ENCODE data around the gene CROCC2.

CROCC2 gene

DNA sequence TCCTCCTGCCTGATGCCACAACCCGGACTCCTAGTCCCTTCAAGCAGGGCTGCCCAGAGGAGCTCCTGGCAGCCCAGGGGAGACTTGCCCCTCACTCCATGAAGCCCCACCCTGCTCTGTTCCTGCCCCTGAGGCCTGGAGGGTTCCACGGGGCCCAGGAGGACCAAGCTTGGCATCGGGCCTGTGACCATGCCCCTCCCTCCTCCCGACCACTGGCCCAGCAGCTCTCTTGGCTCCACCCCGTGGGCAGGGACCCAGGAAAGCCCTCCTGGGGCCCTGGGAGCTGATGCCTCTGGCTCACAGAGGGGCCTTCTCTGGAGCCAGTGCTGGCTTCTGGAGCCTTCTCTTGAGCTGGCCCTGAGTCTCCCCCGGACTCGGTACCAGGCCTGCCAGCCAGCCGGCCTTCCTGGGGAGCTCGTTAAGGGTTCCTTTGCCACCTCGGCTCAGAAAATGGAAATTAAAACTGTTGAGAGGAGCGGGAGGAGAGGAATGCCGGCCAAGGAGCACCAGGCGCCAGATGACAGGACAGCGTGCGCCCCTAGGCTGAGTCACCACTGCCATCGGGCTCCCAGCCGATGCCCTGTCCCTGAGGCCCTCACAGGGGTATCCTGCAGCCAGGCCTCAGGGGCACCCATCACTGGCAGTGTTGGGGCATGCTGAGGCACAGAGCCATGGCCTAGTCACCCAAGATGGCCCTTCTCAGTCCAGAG is 51.7 kb downstream of the CROCC2 start:
- H3K9me2 ChIP-seq (replicated peaks; ENCODE audit: insufficient read depth, low read length) = no peaks in the 10 kb centered on the region
- TF ChIP-seq, protein P1, sequence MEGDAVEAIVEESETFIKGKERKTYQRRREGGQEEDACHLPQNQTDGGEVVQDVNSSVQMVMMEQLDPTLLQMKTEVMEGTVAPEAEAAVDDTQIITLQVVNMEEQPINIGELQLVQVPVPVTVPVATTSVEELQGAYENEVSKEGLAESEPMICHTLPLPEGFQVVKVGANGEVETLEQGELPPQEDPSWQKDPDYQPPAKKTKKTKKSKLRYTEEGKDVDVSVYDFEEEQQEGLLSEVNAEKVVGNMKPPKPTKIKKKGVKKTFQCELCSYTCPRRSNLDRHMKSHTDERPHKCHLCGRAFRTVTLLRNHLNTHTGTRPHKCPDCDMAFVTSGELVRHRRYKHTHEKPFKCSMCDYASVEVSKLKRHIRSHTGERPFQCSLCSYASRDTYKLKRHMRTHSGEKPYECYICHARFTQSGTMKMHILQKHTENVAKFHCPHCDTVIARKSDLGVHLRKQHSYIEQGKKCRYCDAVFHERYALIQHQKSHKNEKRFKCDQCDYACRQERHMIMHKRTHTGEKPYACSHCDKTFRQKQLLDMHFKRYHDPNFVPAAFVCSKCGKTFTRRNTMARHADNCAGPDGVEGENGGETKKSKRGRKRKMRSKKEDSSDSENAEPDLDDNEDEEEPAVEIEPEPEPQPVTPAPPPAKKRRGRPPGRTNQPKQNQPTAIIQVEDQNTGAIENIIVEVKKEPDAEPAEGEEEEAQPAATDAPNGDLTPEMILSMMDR (IDR thresholded peaks at IDR 0.05; ENCODE audit: insufficient read depth, low read length, poor library complexity, severe bottlenecking) = no peak
- TF ChIP-seq EZH2phosphoT487 (conservative IDR thresholded peaks at IDR 0.05; ENCODE audit: low read length) = no peak
- H3K9ac ChIP-seq (ENCODE audit: low read length) = no peak overlapping the region
- no peak overlapping the region for H2AFZ ChIP-seq (ENCODE audit: low read depth, low read length, severe bottlenecking)
- no peaks in the 10 kb centered on the region for H3F3A ChIP-seq (ENCODE audit: insufficient read depth)
- no peak overlapping the region for H3K4me3 ChIP-seq (ENCODE audit: insufficient read depth, low read length, poor library complexity, severe bottlenecking)
- H4K20me1 ChIP-seq (ENCODE audit: low read depth, low read length) = no peaks in the 10 kb centered on the region
- no peaks in the 10 kb centered on the region for H3K27me3 ChIP-seq (ENCODE audit: low read length)
- H3K79me2 ChIP-seq (ENCODE audit: insufficient read depth, low read length) = no peaks in the 10 kb centered on the region
- no peaks in the 10 kb centered on the region for H3K36me3 ChIP-seq (ENCODE audit: low read length)
- no peaks in the 10 kb centered on the region for H3K9me3 ChIP-seq (ENCODE audit: insufficient read depth, low read length)
- H3K27ac ChIP-seq (ENCODE audit: low read depth, low read length) = no peak overlapping the region
- no peak overlapping the region for H3K4me2 ChIP-seq (ENCODE audit: low read depth, low read length, poor library complexity, severe bottlenecking)

DNA sequence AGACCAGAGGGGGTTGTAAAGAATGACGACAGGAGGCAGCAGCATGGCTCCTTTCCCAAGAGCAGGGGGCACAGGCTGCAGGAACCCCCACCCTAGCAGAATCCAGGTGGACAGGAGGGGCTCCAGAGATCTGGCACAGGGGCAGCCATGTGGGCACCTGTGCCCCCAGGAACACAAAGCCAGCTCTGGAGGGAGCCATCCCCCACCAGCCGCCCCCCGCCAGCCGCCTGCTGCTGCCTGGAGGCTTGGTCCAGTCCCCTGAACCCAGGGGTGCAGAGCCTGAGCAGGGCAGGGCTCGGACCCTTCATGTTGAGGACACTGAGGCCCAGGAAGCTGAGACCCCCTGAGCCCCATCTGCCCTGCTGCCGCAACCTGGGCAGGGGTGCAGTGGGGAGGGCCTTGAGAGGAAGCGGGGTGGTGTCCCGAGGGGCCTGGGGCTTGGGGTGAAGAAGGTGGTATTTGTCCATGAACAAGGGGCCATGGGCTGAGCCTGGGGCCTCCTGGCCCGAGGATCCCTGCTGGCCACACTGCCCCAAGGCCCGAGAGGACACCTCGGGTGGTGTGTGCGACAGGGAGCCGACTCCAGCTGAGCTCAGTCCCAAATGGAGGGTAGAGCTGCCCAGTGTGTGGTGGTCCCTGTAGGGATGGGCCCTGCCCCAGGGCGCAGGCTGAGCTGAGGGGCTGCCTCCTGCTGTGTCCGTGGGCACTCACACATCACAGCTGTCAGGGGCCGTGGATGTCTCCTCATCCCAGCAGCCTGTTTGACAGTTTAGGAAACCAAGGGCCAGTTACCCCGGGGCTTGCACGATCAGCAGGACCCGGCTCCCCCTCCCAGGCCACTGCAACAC is 52.5 kb downstream of the CROCC2 start:
- H3K36me3 ChIP-seq (ENCODE audit: low read length) = no peaks in the 10 kb centered on the region
- no peak for TF ChIP-seq EZH2phosphoT487 (conservative IDR thresholded peaks at IDR 0.05; ENCODE audit: low read length)
- TF ChIP-seq, protein P1 (IDR thresholded peaks at IDR 0.05; ENCODE audit: insufficient read depth, low read length, poor library complexity, severe bottlenecking) = no peak
- H2AFZ ChIP-seq (ENCODE audit: low read depth, low read length, severe bottlenecking) = no peak overlapping the region
- no peak overlapping the region for H3K4me3 ChIP-seq (ENCODE audit: insufficient read depth, low read length, poor library complexity, severe bottlenecking)
- no peak overlapping the region for H3K9ac ChIP-seq (ENCODE audit: low read length)
- no peaks in the 10 kb centered on the region for H3K9me3 ChIP-seq (ENCODE audit: insufficient read depth, low read length)
- no peaks in the 10 kb centered on the region for H3K79me2 ChIP-seq (ENCODE audit: insufficient read depth, low read length)
- no peak overlapping the region for H3K27ac ChIP-seq (ENCODE audit: low read depth, low read length)
- no peak overlapping the region for H3K4me2 ChIP-seq (ENCODE audit: low read depth, low read length, poor library complexity, severe bottlenecking)
- H4K20me1 ChIP-seq (ENCODE audit: low read depth, low read length) = no peaks in the 10 kb centered on the region
- no peaks in the 10 kb centered on the region for H3K27me3 ChIP-seq (ENCODE audit: low read length)
- no peaks in the 10 kb centered on the region for H3F3A ChIP-seq (ENCODE audit: insufficient read depth)
- no peaks in the 10 kb centered on the region for H3K9me2 ChIP-seq (replicated peaks; ENCODE audit: insufficient read depth, low read length)

DNA sequence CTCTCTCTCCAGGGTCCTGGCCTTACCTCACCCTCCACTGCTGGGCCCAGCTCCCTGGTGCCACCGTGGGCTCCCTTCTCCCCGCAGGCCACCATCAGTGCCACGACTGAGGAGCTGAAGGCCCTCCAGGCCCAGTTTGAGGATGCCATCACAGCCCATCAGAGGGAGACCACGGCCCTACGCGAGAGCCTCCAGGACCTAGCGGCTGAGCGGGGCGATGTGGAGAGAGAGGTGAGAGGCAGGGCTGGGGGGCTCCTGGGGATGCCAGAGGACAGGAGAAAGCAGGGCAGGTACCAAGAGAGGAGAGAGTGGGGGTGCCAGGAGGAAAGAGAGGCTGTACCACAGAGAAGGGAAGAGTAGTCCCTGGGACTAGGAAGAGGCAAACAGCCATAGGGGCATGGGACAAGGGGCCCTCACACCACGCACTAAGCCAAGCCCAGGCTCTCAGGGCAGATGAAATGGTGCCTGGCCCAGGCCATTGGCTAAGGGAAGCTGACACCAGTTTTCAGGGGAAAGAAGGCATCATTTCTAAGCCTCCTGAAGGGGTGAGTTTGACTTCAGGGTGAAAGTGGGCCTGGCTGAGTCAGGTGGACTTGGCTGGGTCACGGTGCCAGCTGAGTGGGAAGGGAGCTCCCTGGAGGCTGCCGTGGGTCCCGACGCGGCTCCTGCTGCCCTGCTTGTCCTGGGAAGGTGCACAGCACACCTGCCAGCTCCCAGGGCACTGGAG is 53.2 kb downstream of the CROCC2 start:
- H3K27me3 ChIP-seq (ENCODE audit: low read length) = no peaks in the 10 kb centered on the region
- H3K4me3 ChIP-seq (ENCODE audit: insufficient read depth, low read length, poor library complexity, severe bottlenecking) = no peak overlapping the region
- H2AFZ ChIP-seq (ENCODE audit: low read depth, low read length, severe bottlenecking) = no peak overlapping the region
- TF ChIP-seq, protein P1 (IDR thresholded peaks at IDR 0.05; ENCODE audit: insufficient read depth, low read length, poor library complexity, severe bottlenecking) = no peak
- TF ChIP-seq EZH2phosphoT487 (conservative IDR thresholded peaks at IDR 0.05; ENCODE audit: low read length) = no peak
- no peaks in the 10 kb centered on the region for H3K36me3 ChIP-seq (ENCODE audit: low read length)
- H3K9ac ChIP-seq (ENCODE audit: low read length) = no peak overlapping the region
- no peak overlapping the region for H3K4me2 ChIP-seq (ENCODE audit: low read depth, low read length, poor library complexity, severe bottlenecking)
- H3K79me2 ChIP-seq (ENCODE audit: insufficient read depth, low read length) = no peaks in the 10 kb centered on the region
- no peaks in the 10 kb centered on the region for H4K20me1 ChIP-seq (ENCODE audit: low read depth, low read length)
- H3K27ac ChIP-seq (ENCODE audit: low read depth, low read length) = no peak overlapping the region
- no peaks in the 10 kb centered on the region for H3K9me2 ChIP-seq (replicated peaks; ENCODE audit: insufficient read depth, low read length)
- H3K9me3 ChIP-seq (ENCODE audit: insufficient read depth, low read length) = no peaks in the 10 kb centered on the region
- no peaks in the 10 kb centered on the region for H3F3A ChIP-seq (ENCODE audit: insufficient read depth)
